Esophagus (tissue), 2 donors: ENCODE data around the gene CDKL1. TPM values are rescaled to one million over a fixed set of nuclear protein-coding genes. Genes with fewer than 3 reads are reported as not detected.
"Not testable (repeated sequence)": the region's sequence is repeated elsewhere in the genome, so short reads cannot be mapped to it uniquely, and the experiment has no call there.

ENCODE experiments used
- H3K27ac ChIP-seq, 2 donors: one replicate each; pipeline ENCODE4 v1.5.1; 2013; ENCODE audit warnings: low read depth in 2 of 2, mild to moderate bottlenecking in 2 of 2, inconsistent platforms in 1 of 2, low read length in 1 of 2, moderate library complexity in 1 of 2
- H3K27me3 ChIP-seq, 2 donors: one replicate each; pipeline ENCODE4 v1.6.1; 2013; ENCODE audit warnings: low read length in 2 of 2, control low read depth in 1 of 2, mild to moderate bottlenecking in 1 of 2; ENCODE audit not compliant: insufficient read depth in 2 of 2, control insufficient read depth in 1 of 2
- H3K36me3 ChIP-seq, 2 donors: one replicate each; pipeline ENCODE4 v1.6.1; 2013; ENCODE audit warnings: low read length in 1 of 2; ENCODE audit not compliant: control insufficient read depth in 2 of 2, insufficient read depth in 2 of 2
- H3K4me1 ChIP-seq, 2 donors: one replicate each; pipeline ENCODE4 v1.6.1; 2013; ENCODE audit warnings: low read length in 1 of 2; ENCODE audit not compliant: control insufficient read depth in 2 of 2, insufficient read depth in 2 of 2
- H3K4me3 ChIP-seq, 2 donors: one replicate each; pipeline ENCODE4 v1.5.1; 2013; ENCODE audit warnings: low read length in 2 of 2, mild to moderate bottlenecking in 2 of 2, low read depth in 1 of 2, moderate library complexity in 1 of 2
- H3K9me3 ChIP-seq, 2 donors: one replicate each; pipeline ENCODE4 v1.6.1; 2013; ENCODE audit warnings: mild to moderate bottlenecking in 2 of 2, low read depth in 1 of 2, low read length in 1 of 2, moderate library complexity in 1 of 2; ENCODE audit not compliant: control insufficient read depth in 2 of 2, insufficient read depth in 1 of 2
- WGBS, 2 donors: extraction: QIAGEN DNeasy Blood & Tissue Kit; methylation state at CpG; one replicate each; pipeline ENCODE4 v1.1.7; 2013; 5-methylcytosine and 5-hydroxymethylcytosine counted together
- polyA plus RNA-seq, 2 donors: library from polyadenylated mRNA; stranded (reverse); fragments of 200-250 nt; gene quantifications; one replicate each; pipeline ENCODE4 v1.2.3, GENCODE V29; 2013
- donor health status: healthy with polysubstance abuse.
- donor health status: Bipolar disorder and iron deficiency.

The CDKL1 gene
- polyA plus RNA-seq, 2 donors = 1.6 to 1.7 TPM

- no peaks in the 10 kb centered on the region for H3K9me3 ChIP-seq
- H3K4me3 ChIP-seq = no peak overlapping the region
- no peak overlapping the region for H3K27ac ChIP-seq
- no peaks in the 10 kb centered on the region for H3K36me3 ChIP-seq
- H3K4me1 ChIP-seq = peaks cover 0 to 2% of the 10 kb centered on the region in 2 donors
- H3K27me3 ChIP-seq = no peaks in the 10 kb centered on the region
These were observed 65.1 kb downstream of the CDKL1 start for GRCh38 chr14:50331596-50331995.

GRCh38 chr14:50321009-50321660, 75.5 kb downstream of the CDKL1 start:
- no peaks in the 10 kb centered on the region for H3K9me3 ChIP-seq
- H3K36me3 ChIP-seq = no peaks in the 10 kb centered on the region
- H3K4me3 ChIP-seq = peak overlapping the region in 1 of 2 donors; percentile 20
- no peaks in the 10 kb centered on the region for H3K4me1 ChIP-seq
- 1% methylated on average over 9 of the region's 9 CpGs for WGBS, 2 donors
- no peaks in the 10 kb centered on the region for H3K27me3 ChIP-seq
- H3K27ac ChIP-seq = peak overlapping the region; percentile 55 to 83

- no peaks in the 10 kb centered on the region for H3K9me3 ChIP-seq
- no peaks in the 10 kb centered on the region for H3K4me1 ChIP-seq
- WGBS, 2 donors = 40 to 49% methylated on average over 8 of the region's 8 CpGs
- H3K27me3 ChIP-seq = no peaks in the 10 kb centered on the region
- peak overlapping the region in 1 of 2 donors; percentile 14 for H3K4me3 ChIP-seq
- H3K27ac ChIP-seq = peak overlapping the region; percentile 79 to 83
- H3K36me3 ChIP-seq = no peaks in the 10 kb centered on the region
These were observed 76.4 kb downstream of the CDKL1 start for GRCh38 chr14:50320283-50320682.

- no peaks in the 10 kb centered on the region for H3K9me3 ChIP-seq
- H3K27ac ChIP-seq = peak overlapping the region; percentile 47 to 79
- H3K4me3 ChIP-seq = no peak overlapping the region
- no peaks in the 10 kb centered on the region for H3K36me3 ChIP-seq
- H3K27me3 ChIP-seq = no peaks in the 10 kb centered on the region
- WGBS, 2 donors = 72 to 81% methylated on average over 2 of the region's 2 CpGs
- H3K4me1 ChIP-seq = no peaks in the 10 kb centered on the region
These were observed 77.0 kb downstream of the CDKL1 start for GRCh38 chr14:50319721-50320120.

GRCh38 chr14:50319293-50319692, 77.4 kb downstream of the CDKL1 start:
- Histone ChIP-seq H3K27me3 (no peaks in the 10 kb centered on the region), H3K4me1 (no peaks in the 10 kb centered on the region), H3K27ac (peak overlapping the region; percentile 21 to 52), H3K9me3 (no peaks in the 10 kb centered on the region), H3K36me3 (no peaks in the 10 kb centered on the region), H3K4me3 (no peak overlapping the region)
- WGBS, 2 donors = 75 to 76% methylated on average over 1 of the region's 1 CpG

GRCh38 chr14:50318031-50318626, 78.6 kb downstream of the CDKL1 start:
- Histone ChIP-seq H3K36me3 (no peaks in the 10 kb centered on the region), H3K9me3 (no peaks in the 10 kb centered on the region), H3K4me3 (no peak overlapping the region), H3K27me3 (no peaks in the 10 kb centered on the region), H3K4me1 (no peaks in the 10 kb centered on the region), H3K27ac (no peak overlapping the region)
- WGBS, 2 donors = 43 to 45% methylated on average over 4 of the region's 4 CpGs

- H3K4me1 ChIP-seq, H3K9me3 ChIP-seq, H3K36me3 ChIP-seq, H3K27ac ChIP-seq, H3K4me3 ChIP-seq, H3K27me3 ChIP-seq: not testable (repeated sequence)
- WGBS, 2 donors = 93 to 97% methylated on average over 3 of the region's 3 CpGs
These were observed 82.6 kb downstream of the CDKL1 start for GRCh38 chr14:50314098-50314497.

- Histone ChIP-seq H3K4me3 (peak overlapping the region; percentile 65 to 77), H3K27me3 (no peaks in the 10 kb centered on the region), H3K36me3 (no peaks in the 10 kb centered on the region), H3K4me1 (no peaks in the 10 kb centered on the region), H3K9me3 (no peaks in the 10 kb centered on the region), H3K27ac (peak overlapping the region; percentile 97)
- 2% methylated on average over 18 of the region's 18 CpGs for WGBS, 2 donors
These were observed 84.0 kb downstream of the CDKL1 start for GRCh38 chr14:50312734-50313054.

- Histone ChIP-seq H3K27ac (peak within 1 kb of the TSS; percentile 97), H3K36me3 (no peaks in the 10 kb centered on the region), H3K4me3 (peak within 1 kb of the TSS; percentile 65 to 77), H3K4me1 (no peaks in the 10 kb centered on the region), H3K27me3 (no peaks in the 10 kb centered on the region), H3K9me3 (no peaks in the 10 kb centered on the region)
- 0 to 1% methylated on average over 64 to 83 of the region's 83 CpGs for WGBS, 2 donors
These were observed 84.5 kb downstream of the CDKL1 start, which contains the start of the genes DMAC2L and L2HGDH for GRCh38 chr14:50311972-50312733. Gene DMAC2L, plus strand, starts transcription at chr14:50312324. Its CDS starts 9,164 bp downstream, at chr14:50321488. Gene L2HGDH, minus strand, starts transcription at chr14:50312229. Its CDS starts 79 bp downstream, at chr14:50312150.
